Testis (tissue), 2 donors: ENCODE measurements around the gene TNFRSF1A.

Experiments used
- POLR2A ChIP-seq: fragments of 450-650 bp; IDR thresholded peaks from one replicate; pipeline ENCODE4 v1.6.1; 2017; ENCODE audit warnings: antibody characterized with exemption, mild to moderate bottlenecking, moderate library complexity
- TF ChIP-seq, protein P1 (sequence below), 3 experiments: fragments of 450-650 bp in 2 of 3; fragments of 200-600 bp in 1 of 3; sonication (generic) in 1 of 3; IDR thresholded peaks; one replicate each; pipeline ENCODE4 v1.5.1; 2016 to 2019; ENCODE audit warnings: antibody characterized with exemption in 3 of 3, mild to moderate bottlenecking in 2 of 3, moderate library complexity in 1 of 3

DNA sequence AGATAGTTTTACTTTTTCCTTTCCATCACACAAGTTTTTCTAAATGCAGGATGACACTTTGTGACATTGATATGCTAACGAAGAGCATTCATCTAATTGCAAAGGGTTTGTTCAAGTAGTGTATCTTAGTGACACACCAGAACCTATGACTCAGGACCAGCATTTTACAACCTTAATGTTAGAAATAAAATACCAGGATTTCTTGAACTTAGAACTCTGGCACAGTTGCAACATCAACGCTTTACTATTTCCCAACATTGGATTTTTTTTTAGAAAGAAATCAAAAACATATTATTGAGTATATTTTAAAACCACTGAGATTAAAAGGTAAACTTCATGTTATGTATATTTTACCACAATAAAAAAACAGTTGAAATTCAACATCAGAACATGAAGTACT is 49.3 kb downstream of the TNFRSF1A start:
- TF ChIP-seq, protein P1, sequence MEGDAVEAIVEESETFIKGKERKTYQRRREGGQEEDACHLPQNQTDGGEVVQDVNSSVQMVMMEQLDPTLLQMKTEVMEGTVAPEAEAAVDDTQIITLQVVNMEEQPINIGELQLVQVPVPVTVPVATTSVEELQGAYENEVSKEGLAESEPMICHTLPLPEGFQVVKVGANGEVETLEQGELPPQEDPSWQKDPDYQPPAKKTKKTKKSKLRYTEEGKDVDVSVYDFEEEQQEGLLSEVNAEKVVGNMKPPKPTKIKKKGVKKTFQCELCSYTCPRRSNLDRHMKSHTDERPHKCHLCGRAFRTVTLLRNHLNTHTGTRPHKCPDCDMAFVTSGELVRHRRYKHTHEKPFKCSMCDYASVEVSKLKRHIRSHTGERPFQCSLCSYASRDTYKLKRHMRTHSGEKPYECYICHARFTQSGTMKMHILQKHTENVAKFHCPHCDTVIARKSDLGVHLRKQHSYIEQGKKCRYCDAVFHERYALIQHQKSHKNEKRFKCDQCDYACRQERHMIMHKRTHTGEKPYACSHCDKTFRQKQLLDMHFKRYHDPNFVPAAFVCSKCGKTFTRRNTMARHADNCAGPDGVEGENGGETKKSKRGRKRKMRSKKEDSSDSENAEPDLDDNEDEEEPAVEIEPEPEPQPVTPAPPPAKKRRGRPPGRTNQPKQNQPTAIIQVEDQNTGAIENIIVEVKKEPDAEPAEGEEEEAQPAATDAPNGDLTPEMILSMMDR (IDR thresholded peaks at IDR 0.05): no peak
- TF ChIP-seq POLR2A: no peak
